Progenitor cell of endocrine pancreas (in vitro differentiated cells): ENCODE results near the gene TAS2R50. TPM values are rescaled to one million over a fixed set of nuclear protein-coding genes. Genes with fewer than 3 reads are reported as not detected.

Experiments
- DNase-seq: peaks from one replicate; pipeline ENCODE4 v3.0.0; 2021; ENCODE audit warnings: low spot score; ENCODE audit not compliant: unreplicated experiment
- H3K27ac Mint-ChIP-seq: 2 replicates; pipeline ENCODE4 v1.8.0; 2021; ENCODE audit warnings: mild to moderate bottlenecking, moderate library complexity, mixed read lengths
- H3K27me3 Mint-ChIP-seq: 2 replicates; pipeline ENCODE4 v1.8.0; 2021; ENCODE audit warnings: mixed read lengths
- H3K36me3 Mint-ChIP-seq: 2 replicates; pipeline ENCODE4 v1.8.0; 2022; ENCODE audit warnings: mixed read lengths; ENCODE audit not compliant: insufficient read depth
- H3K4me1 Mint-ChIP-seq: 2 replicates; pipeline ENCODE4 v1.8.0; 2021; ENCODE audit warnings: low read depth, mixed read lengths
- H3K4me3 Mint-ChIP-seq: 2 replicates; pipeline ENCODE4 v1.8.0; 2021; ENCODE audit warnings: low read depth, mild to moderate bottlenecking, moderate library complexity, mixed read lengths
- H3K9me3 Mint-ChIP-seq: 2 replicates; pipeline ENCODE4 v1.8.0; 2021; ENCODE audit warnings: low read depth, mixed read lengths
- total RNA-seq: library from RNA; stranded (reverse); gene quantifications from 2 replicates; pipeline ENCODE4 v1.2.1, GENCODE V29; 2021
- TF ChIP-seq, protein P1 (sequence below): fragments of 200-600 bp; sonication (generic); IDR thresholded peaks from one replicate; pipeline ENCODE4 v1.5.0; 2021; ENCODE audit warnings: antibody characterized with exemption, mild to moderate bottlenecking; ENCODE audit not compliant: unreplicated experiment

TAS2R50 gene
- total RNA-seq, 1 donor from 2014 or later, result 3.5 TPM

DNA sequence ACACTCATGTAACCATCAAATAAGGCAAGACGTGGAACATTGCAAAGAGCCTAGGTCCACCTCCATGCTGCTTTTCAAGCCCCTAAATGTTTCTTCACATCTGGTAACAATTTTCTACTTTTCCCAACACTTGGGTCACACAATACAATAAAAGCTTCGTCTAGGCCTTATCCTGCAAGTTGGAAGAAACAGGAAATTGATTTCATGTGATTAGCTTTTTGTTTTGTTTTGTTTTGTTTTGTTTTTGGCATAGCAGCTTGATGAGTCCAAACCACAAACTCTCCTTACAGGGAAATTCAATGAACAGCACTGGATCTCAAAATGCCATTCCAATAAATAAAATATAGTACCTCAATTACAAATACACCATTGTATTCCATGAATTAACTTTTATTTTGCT, 19.3 kb downstream of the TAS2R50 start:
- Mint-ChIP-seq H3K27ac (no peak overlapping the region), H3K36me3 (peaks cover 21% of the 10 kb centered on the region), H3K9me3 (peaks cover 9% of the 10 kb centered on the region), H3K4me1 (peaks cover 5% of the 10 kb centered on the region), H3K27me3 (no peaks in the 10 kb centered on the region), H3K4me3 (no peak overlapping the region)
- DNase-seq, result no peak
- TF ChIP-seq, protein P1, sequence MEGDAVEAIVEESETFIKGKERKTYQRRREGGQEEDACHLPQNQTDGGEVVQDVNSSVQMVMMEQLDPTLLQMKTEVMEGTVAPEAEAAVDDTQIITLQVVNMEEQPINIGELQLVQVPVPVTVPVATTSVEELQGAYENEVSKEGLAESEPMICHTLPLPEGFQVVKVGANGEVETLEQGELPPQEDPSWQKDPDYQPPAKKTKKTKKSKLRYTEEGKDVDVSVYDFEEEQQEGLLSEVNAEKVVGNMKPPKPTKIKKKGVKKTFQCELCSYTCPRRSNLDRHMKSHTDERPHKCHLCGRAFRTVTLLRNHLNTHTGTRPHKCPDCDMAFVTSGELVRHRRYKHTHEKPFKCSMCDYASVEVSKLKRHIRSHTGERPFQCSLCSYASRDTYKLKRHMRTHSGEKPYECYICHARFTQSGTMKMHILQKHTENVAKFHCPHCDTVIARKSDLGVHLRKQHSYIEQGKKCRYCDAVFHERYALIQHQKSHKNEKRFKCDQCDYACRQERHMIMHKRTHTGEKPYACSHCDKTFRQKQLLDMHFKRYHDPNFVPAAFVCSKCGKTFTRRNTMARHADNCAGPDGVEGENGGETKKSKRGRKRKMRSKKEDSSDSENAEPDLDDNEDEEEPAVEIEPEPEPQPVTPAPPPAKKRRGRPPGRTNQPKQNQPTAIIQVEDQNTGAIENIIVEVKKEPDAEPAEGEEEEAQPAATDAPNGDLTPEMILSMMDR, result no peak

DNA sequence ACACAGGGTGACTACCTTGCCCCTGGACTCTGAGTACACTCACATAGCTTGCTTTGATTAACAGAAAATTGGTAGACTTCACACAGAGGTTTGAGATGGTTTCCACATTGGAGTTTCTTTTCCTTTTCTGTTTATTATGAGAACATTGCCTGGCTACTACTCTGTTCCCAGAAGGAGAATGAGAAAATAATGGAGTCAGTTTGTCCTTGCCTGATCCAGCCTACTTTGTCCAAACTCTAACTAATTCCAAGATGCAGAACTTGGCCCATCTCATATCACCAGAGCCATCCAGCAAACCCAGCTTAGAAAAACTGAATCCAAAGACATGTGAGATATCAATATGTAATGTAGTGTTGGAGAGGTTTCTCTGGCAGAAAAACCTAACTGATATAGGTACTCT, 20.4 kb downstream of the TAS2R50 start:
- Mint-ChIP-seq H3K36me3 (peaks cover 26% of the 10 kb centered on the region), H3K27ac (no peak overlapping the region), H3K9me3 (peaks cover 9% of the 10 kb centered on the region), H3K4me3 (no peak overlapping the region), H3K27me3 (no peaks in the 10 kb centered on the region), H3K4me1 (peaks cover 5% of the 10 kb centered on the region)
- no peak for DNase-seq
- TF ChIP-seq, protein P1, result no peak

DNA sequence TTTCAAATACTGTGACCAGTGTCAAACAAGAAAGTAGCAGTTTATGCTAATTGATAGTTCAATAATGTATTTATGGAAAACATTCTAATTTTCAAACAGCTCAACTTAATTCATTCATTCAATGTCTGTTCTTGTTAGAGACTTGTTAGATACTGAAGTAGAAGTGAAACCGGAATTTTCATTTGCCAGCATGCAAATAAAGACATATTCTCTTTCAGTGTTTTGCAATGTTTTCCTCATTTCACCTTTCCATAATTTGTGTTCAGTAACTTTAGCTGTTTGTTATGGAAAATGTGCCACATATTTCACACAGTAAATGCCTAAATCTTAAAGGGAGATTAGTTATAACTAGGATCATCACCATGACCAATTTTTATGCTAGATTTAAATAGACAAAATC, 21.2 kb downstream of the TAS2R50 start:
- peaks cover 26% of the 10 kb centered on the region for H3K36me3 Mint-ChIP-seq
- no peak overlapping the region for H3K4me3 Mint-ChIP-seq
- peaks cover 9% of the 10 kb centered on the region for H3K9me3 Mint-ChIP-seq
- TF ChIP-seq, protein P1, result no peak
- no peak for DNase-seq
- H3K27me3 Mint-ChIP-seq, result no peaks in the 10 kb centered on the region
- H3K4me1 Mint-ChIP-seq, result peaks cover 5% of the 10 kb centered on the region
- no peak overlapping the region for H3K27ac Mint-ChIP-seq

DNA sequence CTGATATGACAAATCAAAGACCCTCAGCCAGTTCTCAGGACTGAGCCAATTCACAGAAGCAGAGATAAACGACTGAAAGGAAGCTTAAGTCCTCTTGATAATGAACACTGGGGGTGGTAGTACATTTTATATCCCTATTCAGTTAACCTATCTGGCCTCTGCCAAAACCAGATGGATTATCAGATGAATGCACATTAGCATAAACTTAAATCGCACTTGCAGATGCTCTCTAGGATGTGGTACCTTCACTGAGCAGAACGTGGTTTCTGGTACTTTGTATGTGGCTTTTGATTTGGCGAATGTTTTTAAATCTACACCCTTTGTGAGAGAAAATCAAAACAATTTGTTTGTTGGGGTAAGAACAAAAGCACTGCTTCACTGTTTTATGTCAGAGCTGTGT, 26.5 kb downstream of the TAS2R50 start:
- peaks cover 28% of the 10 kb centered on the region for H3K9me3 Mint-ChIP-seq
- peaks cover 5% of the 10 kb centered on the region for H3K4me1 Mint-ChIP-seq
- H3K36me3 Mint-ChIP-seq, result peaks cover 38% of the 10 kb centered on the region
- no peak overlapping the region for H3K4me3 Mint-ChIP-seq
- H3K27ac Mint-ChIP-seq, result no peak overlapping the region
- no peaks in the 10 kb centered on the region for H3K27me3 Mint-ChIP-seq
- TF ChIP-seq, protein P1, result no peak
- DNase-seq, result no peak

DNA sequence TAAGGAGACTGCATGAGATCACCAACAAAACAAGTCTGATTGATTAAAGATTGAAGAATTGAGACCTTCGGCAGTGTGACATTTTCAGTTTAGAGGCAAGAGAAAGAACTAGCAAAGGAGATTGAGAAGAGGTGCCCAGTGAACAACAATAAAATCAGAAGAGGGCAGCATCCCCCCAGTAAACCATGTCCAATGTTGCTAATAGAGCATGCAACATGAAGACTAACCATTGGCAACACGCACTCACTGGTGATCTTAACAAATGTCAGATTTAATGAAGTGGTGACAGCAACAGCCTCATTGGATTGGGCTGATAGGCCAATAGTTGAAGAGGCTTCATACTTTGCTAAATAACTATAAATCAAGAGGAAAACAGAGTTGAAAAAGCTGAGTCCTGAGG, 26.9 kb downstream of the TAS2R50 start:
- Mint-ChIP-seq H3K4me3 (no peak overlapping the region), H3K4me1 (peaks cover 5% of the 10 kb centered on the region), H3K27ac (no peak overlapping the region), H3K27me3 (no peaks in the 10 kb centered on the region), H3K36me3 (peaks cover 42% of the 10 kb centered on the region), H3K9me3 (peaks cover 32% of the 10 kb centered on the region)
- TF ChIP-seq, protein P1, result no peak
- no peak for DNase-seq
